Peyer's patch (tissue), 4 donors: Measurements from ENCODE around the gene STRA6.

ENCODE experiments used
- POLR2A ChIP-seq, 2 donors: fragments of 450-650 bp; IDR thresholded peaks; one replicate each; pipeline ENCODE4 v1.5.1; 2017; ENCODE audit warnings: antibody characterized with exemption in 2 of 2, mild to moderate bottlenecking in 2 of 2, moderate library complexity in 2 of 2
- TF ChIP-seq, protein P1 (sequence below), 6 experiments: fragments of 450-650 bp in 4 of 6; fragments of 200-600 bp in 2 of 6; sonication (generic) in 1 of 6; IDR thresholded peaks; one replicate each; pipeline ENCODE4 v1.5.1; 2017 to 2019; ENCODE audit warnings: antibody characterized with exemption in 6 of 6, mild to moderate bottlenecking in 3 of 6, moderate library complexity in 1 of 6

- TF ChIP-seq POLR2A (IDR thresholded peaks at IDR 0.05) = no peak
- TF ChIP-seq, protein P1, sequence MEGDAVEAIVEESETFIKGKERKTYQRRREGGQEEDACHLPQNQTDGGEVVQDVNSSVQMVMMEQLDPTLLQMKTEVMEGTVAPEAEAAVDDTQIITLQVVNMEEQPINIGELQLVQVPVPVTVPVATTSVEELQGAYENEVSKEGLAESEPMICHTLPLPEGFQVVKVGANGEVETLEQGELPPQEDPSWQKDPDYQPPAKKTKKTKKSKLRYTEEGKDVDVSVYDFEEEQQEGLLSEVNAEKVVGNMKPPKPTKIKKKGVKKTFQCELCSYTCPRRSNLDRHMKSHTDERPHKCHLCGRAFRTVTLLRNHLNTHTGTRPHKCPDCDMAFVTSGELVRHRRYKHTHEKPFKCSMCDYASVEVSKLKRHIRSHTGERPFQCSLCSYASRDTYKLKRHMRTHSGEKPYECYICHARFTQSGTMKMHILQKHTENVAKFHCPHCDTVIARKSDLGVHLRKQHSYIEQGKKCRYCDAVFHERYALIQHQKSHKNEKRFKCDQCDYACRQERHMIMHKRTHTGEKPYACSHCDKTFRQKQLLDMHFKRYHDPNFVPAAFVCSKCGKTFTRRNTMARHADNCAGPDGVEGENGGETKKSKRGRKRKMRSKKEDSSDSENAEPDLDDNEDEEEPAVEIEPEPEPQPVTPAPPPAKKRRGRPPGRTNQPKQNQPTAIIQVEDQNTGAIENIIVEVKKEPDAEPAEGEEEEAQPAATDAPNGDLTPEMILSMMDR (IDR thresholded peaks at IDR 0.05) = no peak
These were observed 32.3 kb downstream of the STRA6 start for GRCh38 chr15:74170071-74170844.
